K562 (cell line): Measurements from ENCODE around the gene ZNF516. TPM values are rescaled to one million over a fixed set of nuclear protein-coding genes. Genes with fewer than 3 reads are reported as not detected.

Experiments used
- ATAC-seq: fragments of 200-7000 bp; cut with Tn5 transposase; 3 replicates; pipeline ENCODE4 v1.9.1; 2020; ENCODE audit warnings: moderate library complexity
- BruUV-seq: library from RNA; stranded (reverse); fragments of 400-500 nt; replicated peaks from 2 replicates; lab custom pipeline; 2021; lab: Mats Ljungman, UMichigan
- CTCF ChIA-PET: fragments of 300-600 bp; formaldehyde crosslinking; extraction: SDS; loops from one replicate; lab custom pipeline; 2021; ENCODE audit warnings: low intra/inter-chr PET ratio; lab: Yijun Ruan, JAX
- POLR2A ChIA-PET: fragments of 300-600, 350-650 bp; sonication (Branson Sonifier 250); formaldehyde crosslinking; extraction: SDS; loops from one replicate; lab custom pipeline; 2021; ENCODE audit warnings: antibody characterized with exemption, inconsistent platforms; lab: Yijun Ruan, JAX
- DNase-seq, 4 experiments: peaks; one replicate each; pipeline versions ENCODE4 v3.0.0 to v3.0.0-alpha.2; 2011 to 2018; ENCODE audit warnings: low spot score in 3 of 4, mixed read lengths in 3 of 4; ENCODE audit errors: extremely low read depth in 1 of 4
- FAIRE-seq: peaks from 2 replicates; lab custom pipeline; 2011; peaks lifted over from hg19 to GRCh38; lab: Jason Lieb, UNC
- H2AFZ ChIP-seq: 2 replicates; pipeline ENCODE4 v1.6.0; 2011; ENCODE audit warnings: low read depth, low read length, control low read depth, inconsistent platforms
- H3K27ac ChIP-seq: fragments of 200-600 bp; 3 replicates; pipeline ENCODE4 v1.8.0; 2011; ENCODE audit warnings: low read depth, mild to moderate bottlenecking, control low read depth, inconsistent platforms, low read length, moderate library complexity, mixed read lengths; ENCODE audit errors: extremely low read depth
- H3K27me3 ChIP-seq, 2 experiments: fragments of 300-600 bp in 1 of 2; 2 replicates in 1 of 2; 3 replicates in 1 of 2; pipeline versions ENCODE4 v1.6.0 to v1.8.0; 2011; ENCODE audit warnings: inconsistent platforms in 2 of 2, low read length in 2 of 2, mild to moderate bottlenecking in 1 of 2, mixed read lengths in 1 of 2, moderate library complexity in 1 of 2; ENCODE audit not compliant: control insufficient read depth in 2 of 2, insufficient read depth in 2 of 2
- H3K36me3 ChIP-seq: fragments of 300-600 bp; 3 replicates; pipeline ENCODE4 v1.8.0; 2011; ENCODE audit warnings: mild to moderate bottlenecking, low read length, inconsistent platforms; ENCODE audit not compliant: control insufficient read depth, insufficient read depth
- H3K4me1 ChIP-seq, 2 experiments: fragments of 200-600 bp in 1 of 2; replicated peaks in 1 of 2; 2 replicates in 1 of 2; 3 replicates in 1 of 2; pipeline versions ENCODE4 v1.5.1 to v1.8.0; 2011; ENCODE audit warnings: inconsistent platforms in 2 of 2, low read length in 2 of 2, mild to moderate bottlenecking in 1 of 2, mixed read lengths in 1 of 2, moderate library complexity in 1 of 2; ENCODE audit not compliant: control insufficient read depth in 2 of 2, insufficient read depth in 2 of 2
- H3K4me2 ChIP-seq: 2 replicates; pipeline ENCODE4 v1.6.1; 2011; ENCODE audit warnings: low read length, control low read depth, inconsistent platforms, mixed read lengths; ENCODE audit not compliant: insufficient read depth
- H3K4me3 ChIP-seq: fragments of 200-600 bp; sonication (generic), shearing (Covaris generic); 2 replicates; pipeline ENCODE4 v1.5.1; 2016; ENCODE audit warnings: control low read depth, inconsistent platforms
- H3K79me2 ChIP-seq: fragments of 200-600 bp; 3 replicates; pipeline ENCODE4 v1.8.0; 2011; ENCODE audit warnings: low read length, inconsistent platforms; ENCODE audit not compliant: control insufficient read depth, insufficient read depth
- H3K9ac ChIP-seq, 2 experiments: 2 replicates each; pipeline versions ENCODE4 v1.6.0 to v1.6.1; 2011; ENCODE audit warnings: low read depth in 2 of 2, low read length in 2 of 2, control low read depth in 1 of 2, inconsistent platforms in 1 of 2, mild to moderate bottlenecking in 1 of 2, mixed read lengths in 1 of 2; ENCODE audit not compliant: insufficient read depth in 1 of 2
- H3K9me1 ChIP-seq: one replicate; pipeline ENCODE4 v1.6.0; 2011; ENCODE audit warnings: inconsistent platforms, mild to moderate bottlenecking, low read length, moderate library complexity; ENCODE audit not compliant: control insufficient read depth, insufficient read depth
- H3K9me3 ChIP-seq: replicated peaks from 2 replicates; pipeline ENCODE4 v1.5.1; 2011; ENCODE audit warnings: low read depth, low read length, inconsistent platforms; ENCODE audit not compliant: control insufficient read depth, insufficient read depth
- H4K20me1 ChIP-seq: replicated peaks from 2 replicates; pipeline ENCODE4 v1.6.1; 2011; ENCODE audit warnings: low read length, inconsistent platforms, mixed read lengths; ENCODE audit not compliant: control insufficient read depth, insufficient read depth
- CBFA2T2 ChIP-seq: fragments of 450-650 bp; conservative IDR thresholded peaks from 2 replicates; pipeline ENCODE4 v1.6.1; 2017; ENCODE audit warnings: mild to moderate bottlenecking
- CHD2 ChIP-seq: IDR thresholded peaks from 2 replicates; pipeline ENCODE4 v1.6.1; 2011; ENCODE audit warnings: low read depth, low read length
- DACH1 ChIP-seq: fragments of 450-650 bp; IDR thresholded peaks from 2 replicates; pipeline ENCODE4 v1.6.1; 2018; ENCODE audit not compliant: partially characterized antibody
- FOXA3 ChIP-seq, 2 experiments: fragments of 450-650 bp in 1 of 2; sonication (generic) in 1 of 2; formaldehyde crosslinking; IDR thresholded peaks in 1 of 2; conservative IDR thresholded peaks in 1 of 2; 2 replicates each; pipeline versions ENCODE4 v1.4.0 to v1.8.0; 2020 to 2022; ENCODE audit warnings: mild to moderate bottlenecking in 2 of 2, missing genetic modification reagents in 1 of 2
- HMGN3 ChIP-seq: IDR thresholded peaks from 2 replicates; pipeline ENCODE4 v1.6.1; 2011; ENCODE audit warnings: borderline replicate concordance, low read depth, mild to moderate bottlenecking, mixed read lengths, low read length; ENCODE audit not compliant: insufficient read length; ENCODE audit errors: extremely low read depth
- HOMEZ ChIP-seq: fragments of 250-450 bp; sonication (Bioruptor Pico); IDR thresholded peaks from 2 replicates; pipeline ENCODE4 v1.4.0; 2020; ENCODE audit warnings: mild to moderate bottlenecking, moderate library complexity
- MBD2 ChIP-seq: sonication (generic); IDR thresholded peaks from 2 replicates; pipeline ENCODE4 v1.6.1; 2016; ENCODE audit warnings: low read depth, borderline replicate concordance
- POLR2A ChIP-seq: fragments of 450-650 bp; conservative IDR thresholded peaks from 2 replicates; pipeline ENCODE4 v1.6.1; 2016
- SPI1 ChIP-seq: IDR thresholded peaks from 2 replicates; pipeline ENCODE4 v1.6.1; 2011; ENCODE audit warnings: low read depth, low read length, control low read depth, borderline replicate concordance
- TEAD4 ChIP-seq, 2 experiments: sonication (generic) in 1 of 2; formaldehyde crosslinking in 1 of 2; IDR thresholded peaks; 2 replicates each; pipeline versions ENCODE4 v1.6.1 to v1.8.0; 2012 to 2022; ENCODE audit warnings: borderline replicate concordance in 1 of 2, inconsistent platforms in 1 of 2, low read length in 1 of 2, mild to moderate bottlenecking in 1 of 2, missing genetic modification reagents in 1 of 2
- TRIM24 ChIP-seq, 2 experiments: fragments of 450-650 bp; IDR thresholded peaks; 2 replicates each; pipeline ENCODE4 v1.6.1; 2016
- ZC3H4 ChIP-seq: sonication (generic); formaldehyde crosslinking; IDR thresholded peaks from 2 replicates; pipeline ENCODE4 v1.9.0; 2021; ENCODE audit warnings: missing genetic modification reagents, borderline replicate concordance
- ZFP1 ChIP-seq: fragments of 450-650 bp; formaldehyde crosslinking; IDR thresholded peaks from 2 replicates; pipeline ENCODE4 v1.4.0; 2020; ENCODE audit warnings: mild to moderate bottlenecking, mixed read lengths
- ZFP91 ChIP-seq: sonication (generic); formaldehyde crosslinking; IDR thresholded peaks from 2 replicates; pipeline ENCODE4 v1.8.0; 2022; ENCODE audit warnings: mild to moderate bottlenecking, missing genetic modification reagents
- ZFPM2 ChIP-seq: fragments of 250-450 bp; sonication (Bioruptor Pico); IDR thresholded peaks from 2 replicates; pipeline ENCODE4 v1.5.1; 2022; ENCODE audit warnings: mild to moderate bottlenecking
- ZNF143 ChIP-seq: sonication (generic); formaldehyde crosslinking; IDR thresholded peaks from 2 replicates; pipeline ENCODE4 v1.9.0; 2022; ENCODE audit warnings: mild to moderate bottlenecking, missing genetic modification reagents
- WGBS: fragments of 100-300 bp; shearing (Covaris generic); methylation state at CpG from one replicate; pipeline ENCODE4 v1.1.6; 2016; ENCODE audit warnings: low coverage, mixed read lengths; ENCODE audit not compliant: insufficient coverage; ENCODE audit errors: missing lambda C conversion rate; 5-methylcytosine and 5-hydroxymethylcytosine counted together
- in situ Hi-C: fragments of 300-500 bp; cut with MboI; formaldehyde crosslinking; loops from 4 replicates; pipeline ENCODE4 v1.15.0; 2018; ENCODE audit warnings: inconsistent platforms, mixed read lengths
- intact Hi-C: fragments of 100-400 bp; cut with micrococcal nuclease; formaldehyde crosslinking; loops from 2 replicates; pipeline ENCODE4 v1.14.2; 2022
- polyA plus RNA-seq, 8 experiments: library from polyadenylated mRNA; depleted of rRNA in 4 of 8; stranded (reverse) in 5 of 8; unstranded in 3 of 8; fragments of >200 nt; fragmentation: Nextera tagmentation in 2 of 8; fragmentation: Illumina TruSeq in 1 of 8; extraction: Ambion mirVana in 2 of 8; extraction: Trizol in 1 of 8; gene quantifications; 2 replicates each; pipeline versions ENCODE4 v1.2.1 to v1.2.3, GENCODE V29; 2011 to 2014; ENCODE audit warnings: inconsistent platforms in 1 of 8, missing spikeins in 1 of 8
- total RNA-seq, 7 experiments: library from RNA; depleted of rRNA in 6 of 7; stranded (reverse); fragments of >200 nt in 6 of 7; fragmentation: Illumina TruSeq in 2 of 7; extraction: Trizol in 2 of 7; gene quantifications; 2 replicates each; pipeline versions ENCODE4 v1.2.1 to v1.2.3, GENCODE V29; 2011 to 2021; ENCODE audit warnings: low replicate concordance in 1 of 7

Gene ZNF516
- total and polyA plus RNA-seq, 9 of the 15 experiments (the other 6 are each of a cell fraction or from before 2014, with no cell fraction given): 0.04 to 0.20 (median 0.08) TPM; not detected in 3

- no peak for TF ChIP-seq ZFP1
- no peak for TF ChIP-seq TRIM24 (IDR thresholded peaks at IDR 0.05)
- TF ChIP-seq POLR2A: no peak
- TF ChIP-seq TEAD4 (IDR thresholded peaks at IDR 0.05; ENCODE audit: low read length): no peak
- TF ChIP-seq TEAD4 (CRISPR knock-in tag; IDR thresholded peaks at IDR 0.05; ENCODE audit: borderline replicate concordance): no peak
- no peak for TF ChIP-seq ZFP91
- no peak for TF ChIP-seq HOMEZ (CRISPR knock-in tag)
- TF ChIP-seq ZC3H4: no peak
Observed at GRCh38 chr18:76391038-76391437, 104.0 kb downstream of the ZNF516 start (continued).

- H3K79me2 ChIP-seq: no peaks in the 10 kb centered on the region
- no peak overlapping the region for H2AFZ ChIP-seq
- 3% methylated on average over 13 of the region's 17 CpGs for WGBS
- peaks cover 0 to 19% of the 10 kb centered on the region in 2 experiments; a peak in 3 of 5 replicates for H3K27me3 ChIP-seq
- no peak overlapping the region for H3K27ac ChIP-seq
- H3K9me3 ChIP-seq: no peaks in the 10 kb centered on the region
- DNase-seq (peak in 1 of 4 experiments; percentile 9), ATAC-seq (no peak), FAIRE-seq (no peak)
- H3K36me3 ChIP-seq: no peaks in the 10 kb centered on the region
- TF ChIP-seq SPI1 (no peak), CHD2 (no peak), TRIM24 (IDR thresholded peaks at IDR 0.05) (no peak), ZFPM2 (no peak), DACH1 (no peak), ZNF143 (CRISPR knock-in tag) (no peak), FOXA3 (CRISPR knock-in tag; conservative IDR thresholded peaks at IDR 0.05 in 1 of 2, IDR thresholded peaks at IDR 0.05 in 1 of 2) (no peak), MBD2 (no peak), HMGN3 (no peak), CBFA2T2 (no peak)
- no peaks in the 10 kb centered on the region for H3K9me1 ChIP-seq
- no peak overlapping the region for H3K4me3 ChIP-seq
- H4K20me1 ChIP-seq: no peaks in the 10 kb centered on the region
- intact Hi-C loops: no loop called here
- ChIA-PET POLR2A (no interaction called here), CTCF (no interaction called here)
- in situ Hi-C loops: no loop called here
- H3K4me2 ChIP-seq: no peak overlapping the region
- no peak overlapping the region for H3K9ac ChIP-seq
- no TSS peak for BruUV-seq
- peaks cover 0 to 7% of the 10 kb centered on the region in 2 experiments; a peak in 2 of 5 replicates for H3K4me1 ChIP-seq
Observed at GRCh38 chr18:76390452-76391035, 104.5 kb downstream of the ZNF516 start.
